ENCODE results near the gene NLRP3.

DNA sequence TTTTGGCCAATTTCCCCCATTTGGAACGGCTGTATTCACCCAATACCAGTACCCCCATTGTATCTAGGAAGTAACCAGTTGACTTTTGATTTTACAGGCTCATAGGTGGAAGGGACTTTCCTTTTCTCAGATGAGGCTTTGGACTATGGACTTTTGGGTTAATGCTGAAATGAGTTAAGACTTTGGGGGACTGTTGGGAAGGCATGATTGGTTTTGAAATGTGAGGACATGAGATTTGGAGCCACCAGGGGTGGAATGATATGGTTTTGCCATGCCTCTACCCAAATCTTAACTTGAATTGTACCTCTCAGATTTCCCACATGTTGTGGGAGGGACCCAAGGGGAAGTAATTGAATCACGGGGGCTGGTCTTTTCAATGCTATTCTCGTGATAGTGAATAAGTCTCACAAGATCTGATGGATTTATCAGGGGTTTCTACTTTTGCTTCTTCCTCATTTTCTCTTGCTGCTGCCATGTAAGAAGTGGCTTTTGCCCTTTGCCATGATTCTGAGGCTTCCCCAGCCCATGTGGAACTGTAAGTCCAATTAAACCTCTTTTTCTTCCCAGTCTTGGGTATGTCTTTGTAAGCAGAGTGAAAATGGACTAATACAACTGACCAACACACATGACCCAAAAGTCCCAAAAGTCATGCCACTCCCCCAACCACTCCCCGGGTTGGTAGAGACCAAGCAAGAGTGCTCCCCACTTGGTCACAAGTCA, 48.9 kb upstream of the NLRP3 start:
- TF ChIP-seq, protein P1, sequence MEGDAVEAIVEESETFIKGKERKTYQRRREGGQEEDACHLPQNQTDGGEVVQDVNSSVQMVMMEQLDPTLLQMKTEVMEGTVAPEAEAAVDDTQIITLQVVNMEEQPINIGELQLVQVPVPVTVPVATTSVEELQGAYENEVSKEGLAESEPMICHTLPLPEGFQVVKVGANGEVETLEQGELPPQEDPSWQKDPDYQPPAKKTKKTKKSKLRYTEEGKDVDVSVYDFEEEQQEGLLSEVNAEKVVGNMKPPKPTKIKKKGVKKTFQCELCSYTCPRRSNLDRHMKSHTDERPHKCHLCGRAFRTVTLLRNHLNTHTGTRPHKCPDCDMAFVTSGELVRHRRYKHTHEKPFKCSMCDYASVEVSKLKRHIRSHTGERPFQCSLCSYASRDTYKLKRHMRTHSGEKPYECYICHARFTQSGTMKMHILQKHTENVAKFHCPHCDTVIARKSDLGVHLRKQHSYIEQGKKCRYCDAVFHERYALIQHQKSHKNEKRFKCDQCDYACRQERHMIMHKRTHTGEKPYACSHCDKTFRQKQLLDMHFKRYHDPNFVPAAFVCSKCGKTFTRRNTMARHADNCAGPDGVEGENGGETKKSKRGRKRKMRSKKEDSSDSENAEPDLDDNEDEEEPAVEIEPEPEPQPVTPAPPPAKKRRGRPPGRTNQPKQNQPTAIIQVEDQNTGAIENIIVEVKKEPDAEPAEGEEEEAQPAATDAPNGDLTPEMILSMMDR (IDR thresholded peaks at IDR 0.05; ENCODE audit: poor library complexity) = no peak
- no peak for TF ChIP-seq EZH2 (IDR thresholded peaks at IDR 0.05; ENCODE audit: borderline replicate concordance)
